ENCODE measurements around the gene F5.

GRCh38 chr1:169576935-169577331 lies 9.3 kb downstream of the F5 start:
- TF ChIP-seq CTCF (IDR thresholded peaks at IDR 0.05) = no peak
- no peak for TF ChIP-seq POLR2A (IDR thresholded peaks at IDR 0.05)
